H9 (cell line): ENCODE measurements around the gene IER2. TPM values are rescaled to one million over a fixed set of nuclear protein-coding genes. Genes with fewer than 3 reads are reported as not detected.

Experiments used
- DNase-seq: peaks from one replicate; pipeline ENCODE4 v3.0.0-alpha.2; 2017
- H2AFZ ChIP-seq: one replicate; pipeline ENCODE4 v1.6.1; 2013; ENCODE audit warnings: mild to moderate bottlenecking, low read length, control low read depth, moderate library complexity
- H2AK5ac ChIP-seq: 2 replicates; pipeline ENCODE4 v1.6.1; 2013; ENCODE audit warnings: low read length, control low read depth, mixed read lengths; ENCODE audit not compliant: insufficient read length
- H2BK120ac ChIP-seq: one replicate; pipeline ENCODE4 v1.6.1; 2013; ENCODE audit warnings: low read depth, mild to moderate bottlenecking, low read length, control low read depth, inconsistent platforms; ENCODE audit not compliant: poor library complexity, severe bottlenecking
- H2BK12ac ChIP-seq: 2 replicates; pipeline ENCODE4 v1.6.1; 2013; ENCODE audit warnings: low read length, control low read depth, mixed read lengths, low read depth; ENCODE audit not compliant: insufficient read length
- H2BK15ac ChIP-seq: 2 replicates; pipeline ENCODE4 v1.6.1; 2013; ENCODE audit warnings: low read depth, low read length, control low read depth
- H2BK20ac ChIP-seq: one replicate; pipeline ENCODE4 v1.6.1; 2013; ENCODE audit warnings: low read depth, mild to moderate bottlenecking, low read length, control low read depth, inconsistent platforms; ENCODE audit not compliant: poor library complexity, severe bottlenecking
- H2BK5ac ChIP-seq: 2 replicates; pipeline ENCODE4 v1.6.1; 2013; ENCODE audit warnings: low read length, control low read depth, mixed read lengths; ENCODE audit not compliant: insufficient read length
- H3K14ac ChIP-seq: 2 replicates; pipeline ENCODE4 v1.6.1; 2013; ENCODE audit warnings: low read length, control low read depth; ENCODE audit not compliant: insufficient read depth
- H3K18ac ChIP-seq: 2 replicates; pipeline ENCODE4 v1.6.1; 2013; ENCODE audit warnings: low read depth, mild to moderate bottlenecking, mixed read lengths, low read length, control low read depth; ENCODE audit not compliant: insufficient read length
- H3K23ac ChIP-seq: 2 replicates; pipeline ENCODE4 v1.6.1; 2013; ENCODE audit warnings: low read length, control low read depth, mixed read lengths, low read depth; ENCODE audit not compliant: insufficient read length
- H3K23me2 ChIP-seq: 2 replicates; pipeline ENCODE4 v1.6.1; 2013; ENCODE audit warnings: low read depth, mild to moderate bottlenecking, mixed read lengths, low read length, control low read depth; ENCODE audit not compliant: insufficient read length, poor library complexity, severe bottlenecking
- H3K27ac ChIP-seq: 2 replicates; pipeline ENCODE4 v1.5.1; 2013; ENCODE audit warnings: low read length, control low read depth, mixed read lengths, low read depth; ENCODE audit not compliant: insufficient read length
- H3K27me3 ChIP-seq: 2 replicates; pipeline ENCODE4 v1.6.1; 2013; ENCODE audit warnings: low read length, control low read depth, inconsistent platforms; ENCODE audit not compliant: insufficient read depth
- H3K4ac ChIP-seq: 2 replicates; pipeline ENCODE4 v1.6.1; 2013; ENCODE audit warnings: low read depth, mild to moderate bottlenecking, control low read depth, inconsistent platforms, low read length, moderate library complexity
- H3K4me1 ChIP-seq: 2 replicates; pipeline ENCODE4 v1.6.1; 2013; ENCODE audit warnings: low read length, control low read depth, inconsistent platforms; ENCODE audit not compliant: insufficient read depth
- H3K4me2 ChIP-seq: 2 replicates; pipeline ENCODE4 v1.6.1; 2013; ENCODE audit warnings: low read length, control low read depth, mixed read lengths; ENCODE audit not compliant: insufficient read length, insufficient read depth
- H3K56ac ChIP-seq: 2 replicates; pipeline ENCODE4 v1.6.1; 2013; ENCODE audit warnings: low read depth, mild to moderate bottlenecking, mixed read lengths, low read length, control low read depth; ENCODE audit not compliant: insufficient read length
- H3K79me1 ChIP-seq: 2 replicates; pipeline ENCODE4 v1.6.1; 2013; ENCODE audit warnings: low read depth, mild to moderate bottlenecking, moderate library complexity, low read length, control low read depth, inconsistent platforms; ENCODE audit not compliant: insufficient read depth, poor library complexity, severe bottlenecking
- H3K79me2 ChIP-seq: 2 replicates; pipeline ENCODE4 v1.6.1; 2013; ENCODE audit warnings: low read length, control low read depth, inconsistent platforms; ENCODE audit not compliant: insufficient read depth
- H3K9ac ChIP-seq: 2 replicates; pipeline ENCODE4 v1.6.1; 2013; ENCODE audit warnings: low read length, control low read depth, mixed read lengths; ENCODE audit not compliant: insufficient read length; ENCODE audit errors: extremely low read depth
- H3K9me3 ChIP-seq: one replicate; pipeline ENCODE4 v1.6.1; 2013; ENCODE audit warnings: low read depth, low read length, inconsistent platforms; ENCODE audit not compliant: control insufficient read depth
- H3T11ph ChIP-seq: one replicate; pipeline ENCODE4 v1.6.1; 2013; ENCODE audit warnings: mild to moderate bottlenecking, low read length, control low read depth, inconsistent platforms
- H4K20me1 ChIP-seq: one replicate; pipeline ENCODE4 v1.6.1; 2013; ENCODE audit not compliant: control insufficient read depth, insufficient read length, insufficient read depth
- H4K5ac ChIP-seq: 2 replicates; pipeline ENCODE4 v1.6.1; 2013; ENCODE audit warnings: low read depth, mild to moderate bottlenecking, mixed read lengths, low read length, control low read depth; ENCODE audit not compliant: insufficient read length
- H4K8ac ChIP-seq: replicated peaks from 2 replicates; pipeline ENCODE4 v1.6.1; 2013; ENCODE audit warnings: low read length, control low read depth, mixed read lengths, low read depth; ENCODE audit not compliant: insufficient read length
- H4K91ac ChIP-seq: 2 replicates; pipeline ENCODE4 v1.6.1; 2013; ENCODE audit warnings: low read depth, mild to moderate bottlenecking, moderate library complexity, mixed read lengths, low read length, control low read depth; ENCODE audit not compliant: insufficient read length
- H3K27ac Mint-ChIP-seq, 3 experiments: 2 replicates in 2 of 3; 3 replicates in 1 of 3; pipeline ENCODE4 v1.8.0; 2020 to 2021; ENCODE audit warnings: mixed read lengths in 3 of 3, mild to moderate bottlenecking in 1 of 3, moderate library complexity in 1 of 3
- H3K27me3 Mint-ChIP-seq: 2 replicates; pipeline ENCODE4 v1.8.0; 2021; ENCODE audit warnings: low read depth, mild to moderate bottlenecking, moderate library complexity, mixed read lengths
- H3K36me3 Mint-ChIP-seq, 3 experiments: 2 replicates in 2 of 3; 3 replicates in 1 of 3; pipeline ENCODE4 v1.8.0; 2020 to 2021; ENCODE audit warnings: low read depth in 3 of 3, mixed read lengths in 3 of 3; ENCODE audit not compliant: insufficient read depth in 1 of 3
- H3K4me1 Mint-ChIP-seq, 2 experiments: 2 replicates each; pipeline ENCODE4 v1.8.0; 2020; ENCODE audit warnings: mixed read lengths in 2 of 2
- H3K4me3 Mint-ChIP-seq, 2 experiments: 2 replicates in 1 of 2; 3 replicates in 1 of 2; pipeline ENCODE4 v1.8.0; 2020 to 2021; ENCODE audit warnings: mild to moderate bottlenecking in 2 of 2, mixed read lengths in 2 of 2, moderate library complexity in 1 of 2
- H3K9me3 Mint-ChIP-seq, 2 experiments: 2 replicates in 1 of 2; 3 replicates in 1 of 2; pipeline ENCODE4 v1.8.0; 2020; ENCODE audit warnings: mild to moderate bottlenecking in 2 of 2, mixed read lengths in 2 of 2, moderate library complexity in 1 of 2
- CTCF ChIP-seq: fragments of 200-600 bp; sonication (generic); conservative IDR thresholded peaks from 3 replicates; pipeline ENCODE4 v1.8.0; 2021; ENCODE audit warnings: antibody characterized with exemption, mild to moderate bottlenecking
- WGBS: extraction: QIAGEN DNeasy Blood & Tissue Kit; methylation state at CpG from one replicate; pipeline ENCODE4 v1.1.7; 2013; ENCODE audit warnings: missing lambda C conversion rate, low lambda C conversion rate, mixed read lengths; ENCODE audit not compliant: insufficient read length; ENCODE audit errors: extremely low coverage; 5-methylcytosine and 5-hydroxymethylcytosine counted together
- total RNA-seq: library from RNA; stranded (reverse); gene quantifications from 2 replicates; pipeline ENCODE4 v1.2.1, GENCODE V29; 2021

IER2 gene
- total RNA-seq, 1 experiment from 2014 or later, result 160 TPM

GRCh38 chr19:13104848-13105711 lies 45.1 kb upstream of the IER2 start:
- no peaks in the 10 kb centered on the region for H3K9me3 ChIP-seq
- no peak overlapping the region for H4K8ac ChIP-seq
- no peak overlapping the region for H2AK5ac ChIP-seq
- no peak overlapping the region for H3T11ph ChIP-seq
- peaks cover 9 to 17% (median 16%) of the 10 kb centered on the region in 3 experiments for H3K36me3 Mint-ChIP-seq
- H2BK15ac ChIP-seq, result no peak overlapping the region
- no peak overlapping the region for H4K5ac ChIP-seq
- no peak overlapping the region for H3K23ac ChIP-seq
- H4K91ac ChIP-seq, result no peak overlapping the region
- H3K27ac ChIP-seq, result no peak overlapping the region
- no peak overlapping the region for H3K14ac ChIP-seq
- WGBS, result no CpG with 5 or more reads among the region's 29 CpGs
- H3K9ac ChIP-seq, result no peak overlapping the region
- H2BK5ac ChIP-seq, result no peak overlapping the region
- peaks cover 0 to 5% of the 10 kb centered on the region in 2 experiments; a peak in 3 of 5 replicates for H3K9me3 Mint-ChIP-seq
- peak overlapping the region in 1 of 3 experiments; percentile 92; a peak in 1 of 7 replicates for H3K27ac Mint-ChIP-seq
- H3K4me3 Mint-ChIP-seq, result no peak overlapping the region
- no peaks in the 10 kb centered on the region for H3K79me2 ChIP-seq
- peaks cover 26% of the 10 kb centered on the region for H3K27me3 Mint-ChIP-seq
- H3K4ac ChIP-seq, result no peak overlapping the region
- H3K4me1 ChIP-seq, result no peaks in the 10 kb centered on the region
- peaks cover 3% of the 10 kb centered on the region for H4K20me1 ChIP-seq
- H2AFZ ChIP-seq, result no peak overlapping the region
- H3K79me1 ChIP-seq, result no peaks in the 10 kb centered on the region
- H2BK120ac ChIP-seq, result no peak overlapping the region
- H2BK12ac ChIP-seq, result no peak overlapping the region
- TF ChIP-seq CTCF, result peak; percentile 9; the same call in 1 of the 3 replicates
- H3K27me3 ChIP-seq, result peaks cover 5% of the 10 kb centered on the region; the same call in 1 of the 2 replicates
- H2BK20ac ChIP-seq, result no peak overlapping the region
- no peaks in the 10 kb centered on the region for H3K23me2 ChIP-seq
- H3K4me1 Mint-ChIP-seq, result peaks cover 7% of the 10 kb centered on the region in 2 experiments
- H3K56ac ChIP-seq, result no peak overlapping the region
- no peak for DNase-seq
- H3K18ac ChIP-seq, result no peak overlapping the region
- H3K4me2 ChIP-seq, result no peak overlapping the region
